Glomerular visceral epithelial cell (primary cell): ENCODE data around the gene RPL13A.
"Not testable (repeated sequence)": the region's sequence is repeated elsewhere in the genome, so short reads cannot be mapped to it uniquely, and the experiment has no call there.

Experiments used
- DNase-seq: peaks from one replicate; pipeline ENCODE4 v3.0.0-alpha.2; 2016; ENCODE audit errors: extremely low spot score

The RPL13A gene

GRCh38 chr19:49456326-49456725, 31.1 kb upstream of the RPL13A start:
- no peak for DNase-seq

- no peak for DNase-seq
These were observed 28.9 kb upstream of the RPL13A start for GRCh38 chr19:49458567-49458903.

- no peak for DNase-seq
These were observed 28.0 kb upstream of the RPL13A start for GRCh38 chr19:49459388-49459787.

- not testable (repeated sequence) for DNase-seq
These were observed 26.3 kb upstream of the RPL13A start for GRCh38 chr19:49461130-49461529.

- DNase-seq, result no peak
These were observed 25.8 kb upstream of the RPL13A start for GRCh38 chr19:49461656-49462055.

GRCh38 chr19:49462492-49462891, 24.9 kb upstream of the RPL13A start:
- no peak for DNase-seq

- no peak for DNase-seq
These were observed 23.3 kb upstream of the RPL13A start for GRCh38 chr19:49463960-49464740.

GRCh38 chr19:49465371-49465770, 22.0 kb upstream of the RPL13A start:
- DNase-seq, result no peak

GRCh38 chr19:49468199-49468598, 19.2 kb upstream of the RPL13A start:
- DNase-seq, result no peak

GRCh38 chr19:49468746-49469447, 18.5 kb upstream of the RPL13A start:
- no peak for DNase-seq

- no peak for DNase-seq
These were observed 17.4 kb upstream of the RPL13A start for GRCh38 chr19:49469828-49470614.

GRCh38 chr19:49470615-49470978, 16.8 kb upstream of the RPL13A start:
- DNase-seq, result no peak

GRCh38 chr19:49472936-49473335, 14.5 kb upstream of the RPL13A start:
- no peak for DNase-seq

GRCh38 chr19:49473501-49473867, 13.9 kb upstream of the RPL13A start:
- not testable (repeated sequence) for DNase-seq

GRCh38 chr19:49473868-49474541, 13.4 kb upstream of the RPL13A start, which contains the start of gene FLT3LG:
FLT3LG (plus strand) TSS chr19:49474215; CDS start chr19:49474640, 425 bp downstream.
- DNase-seq, result peak; percentile 79

GRCh38 chr19:49474542-49474924, 12.9 kb upstream of the RPL13A start:
- no peak for DNase-seq

GRCh38 chr19:49475191-49475917, 12.1 kb upstream of the RPL13A start:
- no peak for DNase-seq

GRCh38 chr19:49475995-49476880, 11.2 kb upstream of the RPL13A start:
- DNase-seq, result no peak

GRCh38 chr19:49479975-49480628, 7.3 kb upstream of the RPL13A start:
- DNase-seq, result no peak
